Measurements from ENCODE around the gene SERPINB3. TPM values are rescaled to one million over a fixed set of nuclear protein-coding genes. Genes with fewer than 3 reads are reported as not detected.

SERPINB3 gene
- total and polyA plus RNA-seq, 2 of the 13 experiments (the other 11 are each of a cell fraction or from before 2014, with no cell fraction given): not detected

DNA sequence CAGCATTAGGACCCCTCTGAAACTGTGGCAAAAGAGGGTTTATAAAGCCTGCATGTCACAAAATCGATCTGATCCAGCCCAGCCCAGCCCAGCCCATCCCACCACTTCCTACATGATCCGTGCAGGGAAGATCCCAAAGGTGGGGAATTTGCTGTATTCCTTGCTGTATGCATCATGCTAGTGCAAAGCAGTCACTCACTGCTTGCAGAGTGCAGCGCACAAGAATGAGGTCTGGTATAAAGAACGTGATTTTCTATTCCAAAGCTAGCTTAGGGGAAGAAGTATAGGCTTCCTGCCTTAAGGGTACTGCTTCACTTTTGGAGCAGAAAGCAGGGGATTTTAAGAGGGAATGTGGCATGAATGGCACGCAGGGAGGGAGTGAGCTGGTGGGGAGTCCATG, 22.2 kb upstream of the SERPINB3 start:
- DNase-seq (ENCODE audit: low spot score): no peak
- peaks cover 22% of the 10 kb centered on the region for H3K4me1 ChIP-seq (ENCODE audit: insufficient read depth, low read length)
- POLR2A ChIA-PET: no interaction called here
- no peak overlapping the region for H2AFZ ChIP-seq (ENCODE audit: low read length)
- H3K4me3 ChIP-seq (replicated peaks in 1 of 3; ENCODE audit: insufficient read depth in 1 of 3, low read depth in 2 of 3, low read length in 3 of 3): no peak overlapping the region
- no peak overlapping the region for H3K4me2 ChIP-seq (ENCODE audit: low read depth, low read length)
- WGBS (ENCODE audit: low lambda C conversion rate): 57% methylated on average over 5 of the region's 5 CpGs
- no peak overlapping the region for H3K27ac ChIP-seq (ENCODE audit: extremely low read length, insufficient read depth, low read length)
- ATAC-seq: no peak
- no peaks in the 10 kb centered on the region for H3K9me3 ChIP-seq (ENCODE audit: low read length)
- H3K27me3 ChIP-seq (ENCODE audit: control insufficient read depth in 1 of 2, insufficient read depth in 2 of 2, low read length in 2 of 2): no peaks in the 10 kb centered on the region
- H4K20me1 ChIP-seq (ENCODE audit: insufficient read depth, low read length): no peaks in the 10 kb centered on the region
- intact Hi-C loops (cut with micrococcal nuclease; ENCODE audit: unreplicated experiment): no loop called here
- no peaks in the 10 kb centered on the region for H3K36me3 ChIP-seq (replicated peaks in 1 of 2; ENCODE audit: control insufficient read depth in 1 of 2, insufficient read depth in 2 of 2, low read length in 2 of 2)
- no TSS peak for BruUV-seq (replicated peaks)
- in situ Hi-C loops (cut with HindIII; ENCODE audit: extremely low pct_ligation_motif_present, low pct_unique_long_range_greater_than_20kb): no loop called here
- TF ChIP-seq SUZ12 (IDR thresholded peaks at IDR 0.05; ENCODE audit: low read depth, low read length): no peak
- TF ChIP-seq, protein P1, sequence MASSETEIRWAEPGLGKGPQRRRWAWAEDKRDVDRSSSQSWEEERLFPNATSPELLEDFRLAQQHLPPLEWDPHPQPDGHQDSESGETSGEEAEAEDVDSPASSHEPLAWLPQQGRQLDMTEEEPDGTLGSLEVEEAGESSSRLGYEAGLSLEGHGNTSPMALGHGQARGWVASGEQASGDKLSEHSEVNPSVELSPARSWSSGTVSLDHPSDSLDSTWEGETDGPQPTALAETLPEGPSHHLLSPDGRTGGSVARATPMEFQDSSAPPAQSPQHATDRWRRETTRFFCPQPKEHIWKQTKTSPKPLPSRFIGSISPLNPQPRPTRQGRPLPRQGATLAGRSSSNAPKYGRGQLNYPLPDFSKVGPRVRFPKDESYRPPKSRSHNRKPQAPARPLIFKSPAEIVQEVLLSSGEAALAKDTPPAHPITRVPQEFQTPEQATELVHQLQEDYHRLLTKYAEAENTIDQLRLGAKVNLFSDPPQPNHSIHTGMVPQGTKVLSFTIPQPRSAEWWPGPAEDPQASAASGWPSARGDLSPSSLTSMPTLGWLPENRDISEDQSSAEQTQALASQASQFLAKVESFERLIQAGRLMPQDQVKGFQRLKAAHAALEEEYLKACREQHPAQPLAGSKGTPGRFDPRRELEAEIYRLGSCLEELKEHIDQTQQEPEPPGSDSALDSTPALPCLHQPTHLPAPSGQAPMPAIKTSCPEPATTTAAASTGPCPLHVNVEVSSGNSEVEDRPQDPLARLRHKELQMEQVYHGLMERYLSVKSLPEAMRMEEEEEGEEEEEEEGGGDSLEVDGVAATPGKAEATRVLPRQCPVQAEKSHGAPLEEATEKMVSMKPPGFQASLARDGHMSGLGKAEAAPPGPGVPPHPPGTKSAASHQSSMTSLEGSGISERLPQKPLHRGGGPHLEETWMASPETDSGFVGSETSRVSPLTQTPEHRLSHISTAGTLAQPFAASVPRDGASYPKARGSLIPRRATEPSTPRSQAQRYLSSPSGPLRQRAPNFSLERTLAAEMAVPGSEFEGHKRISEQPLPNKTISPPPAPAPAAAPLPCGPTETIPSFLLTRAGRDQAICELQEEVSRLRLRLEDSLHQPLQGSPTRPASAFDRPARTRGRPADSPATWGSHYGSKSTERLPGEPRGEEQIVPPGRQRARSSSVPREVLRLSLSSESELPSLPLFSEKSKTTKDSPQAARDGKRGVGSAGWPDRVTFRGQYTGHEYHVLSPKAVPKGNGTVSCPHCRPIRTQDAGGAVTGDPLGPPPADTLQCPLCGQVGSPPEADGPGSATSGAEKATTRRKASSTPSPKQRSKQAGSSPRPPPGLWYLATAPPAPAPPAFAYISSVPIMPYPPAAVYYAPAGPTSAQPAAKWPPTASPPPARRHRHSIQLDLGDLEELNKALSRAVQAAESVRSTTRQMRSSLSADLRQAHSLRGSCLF (CRISPR knock-in tag; IDR thresholded peaks at IDR 0.05; ENCODE audit: borderline replicate concordance): no peak
- no peak for TF ChIP-seq TCF7 (IDR thresholded peaks at IDR 0.05; ENCODE audit: low read depth)
- no peak for TF ChIP-seq NR2F6 (IDR thresholded peaks at IDR 0.05)
- TF ChIP-seq NR2F6 (CRISPR knock-in tag; IDR thresholded peaks at IDR 0.05): no peak
- H3K79me2 ChIP-seq (ENCODE audit: insufficient read depth, low read length): no peaks in the 10 kb centered on the region
- CTCF ChIA-PET (ENCODE audit: low intra/inter-chr PET ratio, low total read pairs): no interaction called here
- H3K9ac ChIP-seq (ENCODE audit: insufficient read depth, low read depth, low read length): no peak overlapping the region
- no peak for FAIRE-seq

DNA sequence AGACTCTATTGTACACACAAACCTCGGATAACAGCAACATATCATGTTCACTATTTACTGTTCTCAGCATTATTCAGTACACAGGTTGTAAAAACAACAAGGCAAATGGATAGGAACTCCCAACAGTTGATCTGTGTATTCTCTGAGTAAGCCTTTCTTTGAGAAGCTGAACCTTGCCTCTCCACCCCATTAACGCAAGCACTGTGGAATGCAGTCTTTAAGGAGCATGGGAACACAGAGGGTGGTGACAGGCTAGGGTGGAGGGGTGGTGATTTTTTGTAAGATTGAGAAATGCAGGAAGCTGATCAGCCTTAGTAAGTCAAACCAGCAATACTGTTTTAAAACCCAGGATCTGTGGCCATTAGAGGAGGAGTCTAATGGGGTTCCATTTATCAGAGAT, 21.5 kb upstream of the SERPINB3 start:
- Histone ChIP-seq H3K4me3 (replicated peaks in 1 of 3; ENCODE audit: insufficient read depth in 1 of 3, low read depth in 2 of 3, low read length in 3 of 3) (no peak overlapping the region), H3K36me3 (replicated peaks in 1 of 2; ENCODE audit: control insufficient read depth in 1 of 2, insufficient read depth in 2 of 2, low read length in 2 of 2) (no peaks in the 10 kb centered on the region), H3K4me2 (ENCODE audit: low read depth, low read length) (no peak overlapping the region), H3K9me3 (ENCODE audit: low read length) (no peaks in the 10 kb centered on the region), H4K20me1 (ENCODE audit: insufficient read depth, low read length) (no peaks in the 10 kb centered on the region), H2AFZ (ENCODE audit: low read length) (no peak overlapping the region), H3K79me2 (ENCODE audit: insufficient read depth, low read length) (no peaks in the 10 kb centered on the region), H3K4me1 (ENCODE audit: insufficient read depth, low read length) (peaks cover 22% of the 10 kb centered on the region), H3K27ac (ENCODE audit: extremely low read length, insufficient read depth, low read length) (no peak overlapping the region), H3K9ac (ENCODE audit: insufficient read depth, low read depth, low read length) (no peak overlapping the region), H3K27me3 (ENCODE audit: control insufficient read depth in 1 of 2, insufficient read depth in 2 of 2, low read length in 2 of 2) (no peaks in the 10 kb centered on the region)
- ATAC-seq (no peak), FAIRE-seq (no peak), DNase-seq (ENCODE audit: low spot score) (no peak)
- CTCF ChIA-PET (ENCODE audit: low intra/inter-chr PET ratio, low total read pairs): no interaction called here
- in situ Hi-C loops (cut with HindIII; ENCODE audit: extremely low pct_ligation_motif_present, low pct_unique_long_range_greater_than_20kb) (no loop called here), intact Hi-C loops (cut with micrococcal nuclease; ENCODE audit: unreplicated experiment) (no loop called here)
- 3% methylated on average over 2 of the region's 2 CpGs for WGBS (ENCODE audit: low lambda C conversion rate)
- no TSS peak for BruUV-seq (replicated peaks)
- POLR2A ChIA-PET: no interaction called here
- TF ChIP-seq, protein P2, sequence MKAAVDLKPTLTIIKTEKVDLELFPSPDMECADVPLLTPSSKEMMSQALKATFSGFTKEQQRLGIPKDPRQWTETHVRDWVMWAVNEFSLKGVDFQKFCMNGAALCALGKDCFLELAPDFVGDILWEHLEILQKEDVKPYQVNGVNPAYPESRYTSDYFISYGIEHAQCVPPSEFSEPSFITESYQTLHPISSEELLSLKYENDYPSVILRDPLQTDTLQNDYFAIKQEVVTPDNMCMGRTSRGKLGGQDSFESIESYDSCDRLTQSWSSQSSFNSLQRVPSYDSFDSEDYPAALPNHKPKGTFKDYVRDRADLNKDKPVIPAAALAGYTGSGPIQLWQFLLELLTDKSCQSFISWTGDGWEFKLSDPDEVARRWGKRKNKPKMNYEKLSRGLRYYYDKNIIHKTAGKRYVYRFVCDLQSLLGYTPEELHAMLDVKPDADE (CRISPR knock-in tag; IDR thresholded peaks at IDR 0.05): no peak
- TF ChIP-seq, protein P3, sequence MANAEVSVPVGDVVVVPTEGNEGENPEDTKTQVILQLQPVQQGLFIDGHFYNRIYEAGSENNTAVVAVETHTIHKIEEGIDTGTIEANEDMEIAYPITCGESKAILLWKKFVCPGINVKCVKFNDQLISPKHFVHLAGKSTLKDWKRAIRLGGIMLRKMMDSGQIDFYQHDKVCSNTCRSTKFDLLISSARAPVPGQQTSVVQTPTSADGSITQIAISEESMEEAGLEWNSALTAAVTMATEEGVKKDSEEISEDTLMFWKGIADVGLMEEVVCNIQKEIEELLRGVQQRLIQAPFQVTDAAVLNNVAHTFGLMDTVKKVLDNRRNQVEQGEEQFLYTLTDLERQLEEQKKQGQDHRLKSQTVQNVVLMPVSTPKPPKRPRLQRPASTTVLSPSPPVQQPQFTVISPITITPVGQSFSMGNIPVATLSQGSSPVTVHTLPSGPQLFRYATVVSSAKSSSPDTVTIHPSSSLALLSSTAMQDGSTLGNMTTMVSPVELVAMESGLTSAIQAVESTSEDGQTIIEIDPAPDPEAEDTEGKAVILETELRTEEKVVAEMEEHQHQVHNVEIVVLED (CRISPR knock-in tag; IDR thresholded peaks at IDR 0.05; ENCODE audit: borderline replicate concordance): no peak
- TF ChIP-seq YEATS2 (CRISPR knock-in tag; IDR thresholded peaks at IDR 0.05; ENCODE audit: borderline replicate concordance) (no peak), ETV6 (CRISPR knock-in tag; conservative IDR thresholded peaks at IDR 0.05) (no peak)
